CD4-positive, alpha-beta T cell treated with Interleukin-15 for 1 hour (primary cell): ENCODE results near the gene MTCL3.
"Not testable (repeated sequence)": the region's sequence is repeated elsewhere in the genome, so short reads cannot be mapped to it uniquely, and the experiment has no call there.

Source experiments
- DNase-seq: peaks from one replicate; pipeline ENCODE4 v3.0.0-alpha.2; 2020

MTCL3 gene

DNA sequence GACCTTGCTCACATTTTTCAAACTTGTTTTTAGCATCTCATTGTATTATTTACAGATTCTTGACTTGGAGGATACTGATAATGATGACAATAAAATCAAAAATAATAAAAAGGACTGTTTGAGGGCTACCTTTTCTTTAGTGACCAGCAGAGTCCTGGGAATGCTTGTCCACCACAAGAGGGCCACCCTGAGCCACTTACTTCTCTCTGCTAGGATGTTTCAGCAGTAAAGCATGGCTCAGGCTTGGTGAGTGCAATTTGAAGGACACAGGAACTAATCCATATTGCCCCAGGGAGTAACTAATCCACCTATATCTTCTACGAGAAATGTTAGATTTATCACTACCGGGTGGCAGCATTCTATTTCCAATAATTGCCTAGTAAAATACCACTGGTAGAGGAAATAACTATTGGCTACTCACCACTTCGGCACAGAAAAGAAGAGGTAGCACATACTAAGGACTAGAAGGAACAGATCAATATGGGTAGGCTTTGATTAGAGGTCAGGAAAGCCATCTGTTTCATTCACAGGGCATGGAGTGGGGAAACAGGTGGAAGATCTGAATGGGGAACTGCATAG is 54.2 kb downstream of the MTCL3 start:
- DNase-seq, result peak; percentile 55

DNA sequence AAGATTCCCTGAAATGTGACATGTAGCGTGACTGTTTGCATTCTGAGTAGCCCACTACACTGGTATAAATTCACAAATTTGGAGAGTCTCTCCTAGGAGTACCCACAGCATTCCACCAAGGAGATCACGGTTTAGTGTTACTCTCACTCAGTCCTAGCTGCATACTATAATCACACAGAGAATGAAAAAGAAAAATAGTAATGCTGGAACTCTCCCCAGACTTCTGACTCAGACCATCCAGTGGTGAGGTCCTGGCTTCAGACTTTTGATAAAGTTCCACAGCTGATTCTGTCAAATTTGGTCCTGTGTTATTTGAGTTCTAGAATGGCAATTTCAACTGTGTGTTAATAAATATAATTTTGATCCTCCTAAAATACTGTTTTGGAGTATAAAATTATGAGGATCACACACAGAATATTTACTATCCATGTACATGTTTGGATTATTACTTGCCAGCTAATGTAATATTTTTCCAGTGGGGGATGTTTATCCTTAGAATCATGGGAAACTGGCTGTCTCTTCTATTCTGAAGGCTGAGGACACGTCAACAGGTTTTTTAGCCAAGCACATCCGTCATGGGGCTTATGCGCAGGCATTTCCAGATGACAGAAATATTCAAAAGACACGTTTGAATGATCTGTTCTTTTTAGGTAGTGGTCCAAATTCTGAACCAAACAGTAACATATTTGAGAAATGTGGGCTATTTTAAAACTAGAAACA is 54.8 kb downstream of the MTCL3 start:
- DNase-seq, result no peak

DNA sequence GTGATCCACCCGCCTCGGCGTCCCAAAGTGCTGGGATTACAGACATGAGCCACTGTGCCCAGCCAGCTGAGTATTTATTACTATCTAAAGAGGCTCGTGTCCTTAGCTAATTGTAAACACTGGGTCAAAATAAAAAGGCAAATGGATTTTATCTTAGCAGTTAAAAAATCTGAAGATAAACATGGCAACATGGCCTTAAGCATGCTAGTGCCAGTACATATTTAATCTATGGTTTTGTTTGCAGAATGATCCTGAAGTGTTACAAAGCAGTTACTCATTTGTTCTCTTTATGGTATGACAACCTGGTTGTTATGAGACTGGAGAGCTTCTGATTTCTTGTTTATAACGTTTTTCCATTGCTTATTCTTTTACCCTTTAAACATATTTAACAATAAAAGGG is 56.1 kb downstream of the MTCL3 start:
- no peak for DNase-seq

DNA sequence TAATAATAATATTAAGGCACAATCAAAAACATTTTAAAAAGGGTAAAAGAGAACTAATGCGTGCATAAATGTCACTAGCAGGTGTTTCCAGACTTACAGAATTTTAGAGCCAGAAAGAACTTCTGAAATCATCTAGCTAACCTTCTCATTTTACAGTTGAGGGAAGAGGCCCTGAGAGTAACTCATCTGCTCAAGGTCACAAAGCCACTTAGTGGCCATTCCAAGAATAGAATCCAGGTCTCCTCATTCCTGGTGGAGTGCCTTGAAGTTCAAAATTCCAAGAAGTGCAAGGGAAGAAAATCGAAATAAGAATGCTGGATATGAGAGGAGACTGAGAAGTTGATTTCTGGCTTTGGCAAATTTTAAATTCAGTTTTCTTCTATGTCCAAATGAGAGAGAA is 56.8 kb downstream of the MTCL3 start:
- no peak for DNase-seq

DNA sequence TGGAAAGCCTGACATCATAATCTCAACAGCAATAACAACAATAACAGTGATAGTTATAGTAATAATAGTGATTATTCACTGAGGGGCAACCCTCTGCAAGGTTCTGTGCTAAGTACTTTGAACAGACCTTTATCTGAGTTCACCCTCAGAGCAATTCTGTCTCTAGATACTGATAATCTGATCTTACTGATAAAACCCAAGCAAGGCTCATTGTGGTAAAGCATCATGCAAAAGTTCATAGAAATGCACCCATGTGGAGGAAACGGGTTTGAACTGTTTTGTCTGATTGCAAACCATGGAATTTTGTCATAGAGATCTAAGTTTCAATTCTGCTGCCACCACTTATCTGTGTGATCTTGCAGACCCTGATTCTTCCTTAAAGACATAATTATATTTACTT is 58.7 kb downstream of the MTCL3 start:
- DNase-seq, result no peak

DNA sequence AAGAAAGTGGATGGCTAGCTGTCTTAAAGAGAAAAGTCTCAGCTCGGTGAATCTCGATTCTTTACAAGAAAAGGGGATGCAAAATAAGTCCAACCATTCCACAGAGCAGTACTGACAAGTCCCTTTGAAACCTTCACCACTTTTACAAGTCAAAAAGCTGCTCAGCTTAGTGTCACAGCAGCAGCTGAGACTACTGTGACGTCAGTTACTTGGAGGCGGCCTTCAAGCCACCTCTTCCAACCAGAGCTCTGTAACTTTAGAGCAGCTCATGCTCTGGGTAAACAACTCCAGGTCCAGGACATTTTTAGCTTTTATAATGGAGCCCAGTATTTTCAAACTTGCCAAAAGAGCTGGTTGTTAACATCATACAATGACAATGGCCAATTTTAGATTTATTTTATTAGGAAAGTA is 59.9 kb downstream of the MTCL3 start, which contains the start of gene KIAA0408:
Gene KIAA0408 (minus strand): TSS at position 159 of the 411 bp plus-strand sequence. CDS start 5,408 bp downstream, outside the sequence.
- no peak for DNase-seq

DNA sequence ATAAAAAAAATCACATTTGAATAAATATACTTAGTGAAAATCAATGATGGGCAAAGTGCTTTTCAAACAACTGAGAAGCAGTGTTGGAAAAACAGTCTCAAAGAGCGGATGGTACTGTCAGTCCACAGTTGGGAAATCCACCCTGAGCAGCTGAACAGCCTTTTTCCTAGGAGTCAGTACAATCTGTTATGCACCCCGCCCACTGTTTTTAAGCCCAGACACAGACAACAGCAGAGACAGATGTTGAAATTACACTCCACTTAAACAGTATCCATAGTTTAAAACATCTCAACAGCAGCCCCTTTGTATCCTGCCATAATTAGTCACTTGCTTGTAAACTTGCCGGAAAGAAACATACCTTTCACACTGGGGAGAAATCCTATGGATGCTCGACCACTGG is 60.3 kb downstream of the MTCL3 start:
- DNase-seq, result no peak

DNA sequence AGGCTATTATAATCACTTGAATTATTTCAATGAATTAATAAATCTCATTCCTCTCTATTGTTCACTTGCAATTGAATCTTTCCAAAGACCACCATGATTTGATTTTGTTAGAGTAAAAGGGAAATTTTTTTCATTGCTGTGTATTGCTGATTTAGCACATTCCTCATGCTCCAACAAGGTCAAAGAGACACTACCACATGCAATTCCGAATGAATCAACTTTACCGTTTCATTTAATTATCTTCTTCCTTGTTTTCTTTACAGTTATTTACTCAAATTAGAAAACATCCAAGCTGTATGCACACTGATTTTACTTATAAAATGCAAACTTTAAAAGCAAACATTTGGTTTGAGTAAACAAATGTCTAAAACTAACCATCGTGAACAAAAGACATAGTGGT is 60.9 kb downstream of the MTCL3 start:
- DNase-seq, result no peak

DNA sequence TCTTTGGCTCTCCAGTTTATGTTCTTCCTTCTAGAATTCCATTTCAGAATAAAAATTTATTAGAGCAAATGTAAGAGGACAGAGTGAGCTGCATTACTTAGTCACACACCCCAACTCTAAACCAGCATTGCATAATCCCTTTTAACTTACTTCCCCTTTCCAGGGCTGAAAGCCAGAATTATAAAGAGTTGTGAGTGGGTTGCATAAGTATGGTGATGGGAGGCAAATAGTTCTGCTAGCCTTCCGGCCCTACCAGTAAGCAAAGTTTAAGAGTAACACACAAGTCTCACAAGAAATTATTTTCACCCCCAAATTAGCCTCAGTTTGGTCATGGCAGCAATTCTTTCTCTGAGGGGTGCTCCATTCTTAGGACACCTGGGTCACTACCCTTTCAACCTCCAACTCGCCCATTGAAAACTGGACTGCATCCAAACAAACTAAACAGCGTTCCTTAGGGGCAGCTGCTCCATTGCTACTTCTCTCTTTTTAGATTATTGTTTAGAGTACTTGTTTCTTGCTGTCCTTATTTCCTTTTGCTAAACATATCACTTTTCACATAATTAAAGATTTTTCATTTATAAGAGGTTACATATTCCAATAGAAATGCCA is 61.6 kb downstream of the MTCL3 start:
- no peak for DNase-seq

DNA sequence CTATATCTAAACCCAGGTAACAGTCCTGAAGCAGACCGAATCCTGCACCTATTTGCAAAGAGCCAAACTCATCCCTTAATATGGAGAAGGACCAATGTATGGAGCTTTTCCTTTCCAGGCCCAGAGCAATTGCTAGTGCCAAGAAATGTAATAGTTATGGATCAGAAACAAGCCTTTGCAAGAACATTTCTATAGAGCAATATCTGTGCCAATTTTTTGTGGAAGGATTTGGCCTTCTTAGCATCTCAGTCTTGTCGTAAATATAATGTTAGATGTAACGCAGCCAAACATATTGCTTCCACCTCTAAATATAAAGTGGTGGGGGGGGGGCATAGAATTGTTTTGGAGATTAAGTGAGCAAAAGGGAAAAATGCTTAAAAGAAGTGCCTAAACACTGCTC is 62.7 kb downstream of the MTCL3 start:
- DNase-seq, result no peak

DNA sequence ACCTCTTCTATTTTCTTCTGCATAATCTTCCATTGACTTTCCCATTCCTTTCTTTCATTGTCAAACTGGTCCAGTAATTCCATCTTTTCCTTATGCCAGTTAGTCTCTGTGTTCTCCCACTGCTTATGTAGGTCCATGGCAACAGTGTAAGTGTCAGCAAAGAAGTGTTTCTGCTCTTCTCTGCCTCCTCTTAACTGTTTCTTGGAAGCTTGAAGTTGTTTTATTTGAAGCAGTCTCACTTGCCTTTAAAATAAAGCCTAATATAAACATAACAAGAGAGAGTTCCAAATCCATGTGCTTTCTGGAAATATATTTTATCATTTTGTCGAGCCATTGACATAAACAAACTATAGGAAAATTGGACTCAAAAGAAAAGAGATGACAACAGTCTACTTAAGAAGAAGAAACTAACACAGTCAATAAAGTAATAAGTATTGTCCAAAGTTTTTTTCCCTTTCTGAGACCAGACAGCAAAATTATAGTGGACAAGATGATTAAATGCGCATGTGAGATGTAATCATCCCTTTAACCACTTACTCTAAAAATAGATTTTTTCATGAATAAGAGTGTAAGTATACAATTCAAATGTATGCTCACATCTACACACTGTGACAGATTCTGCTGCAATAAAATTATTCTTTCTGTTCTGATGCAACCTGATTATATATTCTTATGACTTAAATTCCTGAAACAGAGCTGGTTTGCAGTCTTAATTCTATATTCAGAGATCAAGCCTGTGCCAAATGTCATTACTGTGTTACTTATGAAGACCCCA is 65.1 kb downstream of the MTCL3 start:
- no peak for DNase-seq

DNA sequence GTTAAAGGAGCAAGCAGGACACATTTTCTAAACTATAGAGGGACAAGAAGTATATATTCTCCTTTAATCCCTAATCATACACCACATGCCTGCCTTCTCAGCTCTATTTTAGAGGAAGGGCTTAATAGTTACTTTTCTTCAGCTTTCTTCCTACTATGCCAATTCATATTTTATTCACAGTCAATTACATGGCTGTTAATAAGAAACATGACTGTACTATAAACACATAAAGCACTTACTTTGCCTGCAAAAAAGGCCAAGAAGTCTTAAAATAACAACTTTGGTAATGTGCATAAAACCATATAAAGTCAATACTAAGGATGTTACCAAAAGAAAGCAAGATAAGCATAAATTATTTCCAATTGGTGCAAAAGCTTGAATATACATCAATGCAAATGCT is 66.3 kb downstream of the MTCL3 start:
- no peak for DNase-seq

DNA sequence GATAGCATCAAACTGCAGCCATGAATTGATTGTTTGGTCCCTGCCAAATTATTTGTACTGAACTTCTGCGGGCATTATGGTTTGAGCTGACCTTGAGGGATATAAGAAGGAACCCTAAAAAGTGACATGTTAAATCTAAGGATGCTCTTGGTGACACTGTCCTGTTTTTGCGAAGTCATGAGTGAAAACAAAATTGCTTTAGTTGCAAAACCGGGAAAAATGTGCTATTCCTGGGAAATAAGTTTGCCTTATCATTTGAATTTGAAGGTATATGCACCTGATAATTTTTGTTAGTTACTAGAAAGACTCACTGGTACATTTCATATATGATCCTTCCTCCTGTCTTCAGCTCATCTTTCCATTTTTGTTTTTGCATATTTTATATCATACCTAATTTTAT is 67.7 kb downstream of the MTCL3 start:
- no peak for DNase-seq

DNA sequence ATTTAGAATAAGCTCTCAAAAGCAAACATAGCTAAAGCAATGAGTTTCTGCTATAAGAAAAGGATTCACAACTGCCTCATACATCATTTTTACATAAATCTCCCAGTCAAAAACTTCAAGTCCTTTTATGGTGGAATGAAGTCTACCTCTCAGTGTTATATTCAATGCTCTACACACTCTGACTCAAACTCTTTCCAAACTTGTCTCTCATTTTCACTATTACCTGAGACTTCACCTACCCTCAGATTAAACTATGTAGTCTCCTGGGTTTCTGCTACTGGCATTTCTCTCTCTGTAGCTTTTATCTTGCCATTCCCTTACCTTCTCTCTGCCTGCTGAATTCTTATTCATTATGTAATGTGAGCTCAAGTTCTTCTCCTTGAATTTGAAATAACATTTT is 71.4 kb downstream of the MTCL3 start:
- no peak for DNase-seq

DNA sequence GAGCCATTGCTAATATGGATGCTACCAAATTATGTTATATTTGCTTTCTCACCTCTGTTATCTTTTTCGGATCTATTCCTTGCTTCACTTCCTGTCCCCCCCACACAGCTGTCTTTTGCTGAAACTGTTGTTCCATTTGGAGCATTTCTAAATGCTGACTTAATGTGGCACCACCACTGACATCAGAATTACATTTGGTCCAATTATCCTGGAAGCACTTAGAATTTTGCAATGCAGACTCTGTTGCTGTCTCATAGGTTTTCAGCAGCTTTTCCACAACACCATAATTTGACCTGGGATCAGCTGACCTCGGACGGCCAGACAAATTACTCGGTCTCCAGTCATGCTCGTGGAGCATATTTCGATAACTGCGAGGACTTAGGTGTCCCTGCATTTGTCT is 72.8 kb downstream of the MTCL3 start:
- no peak for DNase-seq

DNA sequence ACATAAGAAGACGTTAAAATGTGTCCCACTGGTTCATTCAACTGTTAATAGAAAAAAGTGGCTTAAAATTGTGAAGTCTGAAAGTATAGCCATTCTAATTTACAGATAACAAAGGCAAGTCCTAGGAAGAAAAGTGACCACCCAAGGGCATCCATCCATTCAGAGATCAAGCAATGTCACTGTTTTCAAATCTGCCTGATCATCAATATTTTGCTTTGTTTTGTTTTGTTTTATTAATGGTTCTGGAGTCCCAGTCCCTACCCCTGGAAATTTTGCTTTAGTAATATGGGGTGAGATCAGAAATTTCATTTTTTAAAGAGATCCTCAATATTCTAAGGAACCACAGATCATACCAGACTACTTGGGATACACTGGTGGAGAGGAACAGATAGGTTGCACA is 77.3 kb downstream of the MTCL3 start:
- DNase-seq, result no peak

DNA sequence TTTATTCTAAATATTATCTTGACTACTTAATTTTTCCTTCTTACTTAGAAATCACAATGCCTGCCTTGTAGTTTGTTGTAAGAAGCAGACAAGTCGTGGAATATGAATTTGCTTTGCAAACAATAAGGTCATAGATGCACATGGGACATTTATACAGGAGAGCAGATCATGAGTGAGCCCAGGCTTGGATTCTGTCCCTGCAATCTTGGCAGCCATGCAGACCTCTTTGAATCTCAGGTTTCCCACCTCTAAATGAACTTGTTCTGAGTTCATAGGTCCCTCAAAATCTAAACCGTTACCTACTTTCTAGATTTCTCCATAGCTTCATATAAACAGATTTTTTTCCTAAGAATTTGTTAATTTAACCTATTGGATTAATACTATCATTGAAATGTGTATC is 79.4 kb downstream of the MTCL3 start:
- no peak for DNase-seq

DNA sequence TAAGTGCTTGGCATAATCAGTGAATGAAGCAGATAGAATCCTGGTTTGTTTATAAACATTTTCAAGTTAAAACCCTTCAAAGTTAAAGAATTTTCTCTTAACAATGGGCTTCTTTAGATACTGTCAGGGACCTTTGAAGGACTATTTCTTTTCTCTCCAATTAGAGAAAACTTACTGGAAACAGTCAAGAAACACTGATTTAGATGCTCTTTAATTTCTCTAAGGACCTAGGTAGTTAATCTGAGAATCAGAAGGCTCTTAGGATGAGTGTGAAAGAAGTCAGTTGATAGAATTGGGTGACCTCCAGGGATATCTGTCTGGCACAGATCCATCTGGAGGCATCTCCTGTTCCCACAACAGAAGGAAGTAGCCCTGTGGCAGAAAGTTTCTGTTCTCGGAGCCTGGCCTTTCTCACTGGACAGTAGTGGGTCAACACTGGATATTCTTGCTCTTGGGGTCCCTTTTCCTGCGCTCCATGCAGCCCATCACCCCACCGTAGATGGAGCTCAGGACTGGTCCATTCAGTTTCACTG is 82.5 kb downstream of the MTCL3 start:
- no peak for DNase-seq

DNA sequence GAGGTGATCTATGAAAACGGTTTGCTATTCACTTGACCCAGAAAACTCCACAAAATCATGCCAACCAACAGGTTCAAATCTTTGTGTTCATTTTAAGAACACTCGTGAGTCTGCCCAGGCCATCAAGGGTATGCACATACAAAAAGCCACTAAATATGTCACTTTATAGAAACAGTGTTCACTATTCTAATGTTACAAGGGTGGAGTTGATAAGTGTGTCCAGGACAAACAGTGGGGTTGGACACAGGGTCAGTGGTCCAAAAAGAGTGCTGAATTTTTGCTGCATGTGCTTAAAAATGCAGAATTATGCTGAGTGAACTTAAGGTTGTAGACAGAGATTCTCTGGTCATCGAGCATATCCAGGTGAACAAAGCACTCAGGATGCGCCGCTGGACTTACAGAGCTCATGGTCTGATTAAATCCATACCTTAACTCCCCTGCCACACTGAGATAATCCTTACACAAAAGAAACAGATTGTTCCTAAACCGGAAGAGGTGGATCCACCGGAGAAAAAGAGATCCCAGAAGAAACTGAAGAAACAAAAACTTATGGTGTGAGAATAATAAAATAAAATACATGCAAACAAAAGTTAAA is 83.4 kb downstream of the MTCL3 start:
- DNase-seq, result no peak

DNA sequence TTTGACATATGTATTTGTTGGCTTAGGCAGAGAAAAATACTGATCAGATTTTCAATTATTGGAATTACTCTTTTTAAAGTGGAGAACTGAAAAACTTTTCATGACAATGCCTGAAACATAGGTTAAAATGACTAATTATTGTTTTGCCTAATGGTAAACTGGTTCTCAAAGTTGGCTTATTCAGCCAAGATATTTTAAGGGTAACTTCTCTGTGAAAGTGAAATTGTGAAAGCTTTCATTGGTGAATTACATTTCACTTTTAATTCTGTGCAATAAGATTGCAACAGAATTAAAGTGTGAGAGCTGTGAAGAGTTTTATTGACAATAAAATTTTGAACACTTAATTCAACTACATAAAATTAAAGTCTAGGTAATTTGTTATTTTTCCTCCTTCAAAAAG is 84.5 kb downstream of the MTCL3 start:
- DNase-seq, result no peak

DNA sequence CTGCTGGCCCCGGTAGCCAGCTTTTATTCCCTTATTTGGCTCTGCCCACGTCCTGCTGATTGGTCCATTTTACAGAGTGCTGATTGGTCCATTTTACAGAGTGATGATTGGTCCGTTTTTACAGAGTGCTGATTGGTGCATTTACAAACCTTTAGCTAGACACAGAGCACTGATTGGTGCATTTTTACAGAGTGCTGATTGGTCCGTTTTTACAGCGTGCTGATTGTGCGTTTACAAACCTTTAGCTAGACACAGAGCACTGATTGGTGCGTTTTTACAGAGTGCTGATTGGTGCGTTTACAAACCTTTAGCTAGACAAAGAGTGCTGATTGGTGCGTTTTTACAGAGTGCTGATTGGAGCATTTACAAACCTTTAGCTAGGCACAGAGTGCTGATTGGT is 90.6 kb downstream of the MTCL3 start:
- not testable (repeated sequence) for DNase-seq

DNA sequence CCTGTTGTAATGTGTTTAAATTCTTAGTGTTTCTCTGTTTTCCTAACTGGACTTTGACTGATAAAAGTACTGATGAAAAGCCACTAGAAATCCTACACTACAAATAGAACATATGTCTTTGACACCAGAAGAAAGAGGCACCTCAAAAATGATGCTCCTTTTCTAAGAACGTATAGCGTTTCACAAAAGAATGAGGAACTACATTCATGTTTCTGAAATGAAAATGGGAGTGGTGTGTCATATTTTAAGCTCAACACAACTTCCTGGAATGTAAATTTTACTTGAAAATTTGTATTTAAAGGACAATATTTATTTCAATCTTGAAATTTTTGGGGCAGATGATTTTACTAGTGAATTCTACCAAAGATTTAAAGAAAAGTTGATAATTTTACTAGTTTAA is 95.2 kb downstream of the MTCL3 start:
- no peak for DNase-seq
